ENCODE data around the gene A4GALT. TPM values are rescaled to one million over a fixed set of nuclear protein-coding genes. Genes with fewer than 3 reads are reported as not detected.

A4GALT gene
- total and polyA plus RNA-seq, 2 donors (not counting 3 experiments of a cell fraction or from before 2014, with no cell fraction given) = 5.4 to 20.7 TPM

GRCh38 chr22:42695294-42695693 lies 25.4 kb downstream of the A4GALT start:
- peaks cover 0 to 4% of the 10 kb centered on the region in 2 experiments for H3K36me3 ChIP-seq (ENCODE audit: control insufficient read depth in 2 of 2, extremely low read depth in 1 of 2, insufficient read depth in 2 of 2, low read length in 2 of 2)
- H2AFZ ChIP-seq (ENCODE audit: low read depth, low read length) = no peak overlapping the region
- no peak overlapping the region for H3K9ac ChIP-seq (replicated peaks; ENCODE audit: extremely low read depth, insufficient read depth, low read length)
- peaks cover 5% of the 10 kb centered on the region for H3K4me1 ChIP-seq (ENCODE audit: control insufficient read depth, extremely low read depth, insufficient read depth, low read length)
- H4K20me1 ChIP-seq (replicated peaks; ENCODE audit: control insufficient read depth, extremely low read depth, insufficient read depth, low read length) = no peaks in the 10 kb centered on the region
- no peak overlapping the region for H3K4me3 ChIP-seq (replicated peaks in 1 of 3; ENCODE audit: insufficient read depth in 1 of 3, low read depth in 1 of 3, low read length in 3 of 3)
- intact Hi-C loops (cut with micrococcal nuclease) = no loop called here
- no peak overlapping the region for H3K4me2 ChIP-seq (ENCODE audit: insufficient read depth, low read length)
- H3K9me3 ChIP-seq (replicated peaks; ENCODE audit: control insufficient read depth, insufficient read depth, low read length) = no peaks in the 10 kb centered on the region
- no TSS peak for BruUV-seq (replicated peaks)
- ChIA-PET CTCF (no interaction called here), POLR2A (no interaction called here)
- DNase-seq (ENCODE audit: low read depth, low spot score) (no peak), FAIRE-seq (no peak)
- H3K27ac ChIP-seq (ENCODE audit: insufficient read depth, low read depth, low read length) = no peak overlapping the region
- H3K27me3 ChIP-seq (ENCODE audit: control insufficient read depth in 2 of 2, insufficient read depth in 2 of 2, low read length in 2 of 2) = no peaks in the 10 kb centered on the region
- H3K79me2 ChIP-seq (ENCODE audit: control insufficient read depth, insufficient read depth, low read length) = no peaks in the 10 kb centered on the region
- TF ChIP-seq POLR2A (IDR thresholded peaks at IDR 0.05; ENCODE audit: low read depth, low read length) (no peak), EZH2 (IDR thresholded peaks at IDR 0.05; ENCODE audit: borderline replicate concordance, low read depth, low read length, severe bottlenecking) (no peak)
- no peaks in the 10 kb centered on the region for H3K9me1 ChIP-seq (replicated peaks; ENCODE audit: control insufficient read depth, extremely low read depth, insufficient read depth, low read length)
- dilution Hi-C loops (cut with MboI; ENCODE audit: extremely low pct_ligation_motif_present, low sequenced_read_pairs) = no loop called here

GRCh38 chr22:42693763-42694683 lies 26.6 kb downstream of the A4GALT start:
- H3K27me3 ChIP-seq (ENCODE audit: control insufficient read depth in 2 of 2, insufficient read depth in 2 of 2, low read length in 2 of 2) = no peaks in the 10 kb centered on the region
- H3K36me3 ChIP-seq (ENCODE audit: control insufficient read depth in 2 of 2, extremely low read depth in 1 of 2, insufficient read depth in 2 of 2, low read length in 2 of 2) = peaks cover 0 to 4% of the 10 kb centered on the region in 2 experiments
- no peaks in the 10 kb centered on the region for H3K79me2 ChIP-seq (ENCODE audit: control insufficient read depth, insufficient read depth, low read length)
- CTCF ChIA-PET = no interaction called here
- intact Hi-C loops (cut with micrococcal nuclease) = no loop called here
- H2AFZ ChIP-seq (ENCODE audit: low read depth, low read length) = no peak overlapping the region
- TF ChIP-seq MYC (IDR thresholded peaks at IDR 0.05; ENCODE audit: low read depth, low read length) (no peak), FOS (IDR thresholded peaks at IDR 0.05; ENCODE audit: borderline replicate concordance, insufficient read depth, low read length) (no peak), MAX (IDR thresholded peaks at IDR 0.05; ENCODE audit: insufficient read depth, insufficient read length) (no peak)
- TF ChIP-seq, protein P1, sequence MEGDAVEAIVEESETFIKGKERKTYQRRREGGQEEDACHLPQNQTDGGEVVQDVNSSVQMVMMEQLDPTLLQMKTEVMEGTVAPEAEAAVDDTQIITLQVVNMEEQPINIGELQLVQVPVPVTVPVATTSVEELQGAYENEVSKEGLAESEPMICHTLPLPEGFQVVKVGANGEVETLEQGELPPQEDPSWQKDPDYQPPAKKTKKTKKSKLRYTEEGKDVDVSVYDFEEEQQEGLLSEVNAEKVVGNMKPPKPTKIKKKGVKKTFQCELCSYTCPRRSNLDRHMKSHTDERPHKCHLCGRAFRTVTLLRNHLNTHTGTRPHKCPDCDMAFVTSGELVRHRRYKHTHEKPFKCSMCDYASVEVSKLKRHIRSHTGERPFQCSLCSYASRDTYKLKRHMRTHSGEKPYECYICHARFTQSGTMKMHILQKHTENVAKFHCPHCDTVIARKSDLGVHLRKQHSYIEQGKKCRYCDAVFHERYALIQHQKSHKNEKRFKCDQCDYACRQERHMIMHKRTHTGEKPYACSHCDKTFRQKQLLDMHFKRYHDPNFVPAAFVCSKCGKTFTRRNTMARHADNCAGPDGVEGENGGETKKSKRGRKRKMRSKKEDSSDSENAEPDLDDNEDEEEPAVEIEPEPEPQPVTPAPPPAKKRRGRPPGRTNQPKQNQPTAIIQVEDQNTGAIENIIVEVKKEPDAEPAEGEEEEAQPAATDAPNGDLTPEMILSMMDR (IDR thresholded peaks at IDR 0.05; ENCODE audit: extremely low read depth in 1 of 2, insufficient read depth in 1 of 2, low read depth in 1 of 2, low read length in 2 of 2) = no peak
- no peaks in the 10 kb centered on the region for H4K20me1 ChIP-seq (replicated peaks; ENCODE audit: control insufficient read depth, extremely low read depth, insufficient read depth, low read length)
- DNase-seq (ENCODE audit: low read depth, low spot score) = no peak
- no peaks in the 10 kb centered on the region for H3K9me1 ChIP-seq (replicated peaks; ENCODE audit: control insufficient read depth, extremely low read depth, insufficient read depth, low read length)
- H3K4me1 ChIP-seq (ENCODE audit: control insufficient read depth, extremely low read depth, insufficient read depth, low read length) = peaks cover 5% of the 10 kb centered on the region
- FAIRE-seq = no peak
- no peak overlapping the region for H3K27ac ChIP-seq (ENCODE audit: insufficient read depth, low read depth, low read length)
- dilution Hi-C loops (cut with MboI; ENCODE audit: extremely low pct_ligation_motif_present, low sequenced_read_pairs) = no loop called here
- no TSS peak for BruUV-seq (replicated peaks)
- no peak overlapping the region for H3K4me3 ChIP-seq (replicated peaks in 1 of 3; ENCODE audit: insufficient read depth in 1 of 3, low read depth in 1 of 3, low read length in 3 of 3)
- POLR2A ChIA-PET = no interaction called here
- H3K4me2 ChIP-seq (ENCODE audit: insufficient read depth, low read length) = no peak overlapping the region
- H3K9ac ChIP-seq (replicated peaks; ENCODE audit: extremely low read depth, insufficient read depth, low read length) = no peak overlapping the region
- H3K9me3 ChIP-seq (replicated peaks; ENCODE audit: control insufficient read depth, insufficient read depth, low read length) = no peaks in the 10 kb centered on the region
